Measurements from ENCODE around the gene HSFX1. TPM values are rescaled to one million over a fixed set of nuclear protein-coding genes. Genes with fewer than 3 reads are reported as not detected.
"Not testable (repeated sequence)": the region's sequence is repeated elsewhere in the genome, so short reads cannot be mapped to it uniquely, and the experiment has no call there.

Gene HSFX1
- total RNA-seq (2014; rRNA removed; shearing (Covaris generic)), result 0.11 and 0.76 TPM in 2 replicates

GRCh38 chrX:149773768-149774167 lies at the start of gene HSFX1:
Gene HSFX1 (plus strand): TSS chrX:149774068. CDS start chrX:149774682, 614 bp downstream.
- not testable (repeated sequence) for DNase-seq; H3K36me3 ChIP-seq (replicated peaks; ENCODE audit: control insufficient read depth, insufficient read depth, low read length); H3K27me3 ChIP-seq (ENCODE audit: control insufficient read depth, insufficient read depth, low read length); H3K4me3 ChIP-seq (ENCODE audit: insufficient read depth, low read depth, low read length)

GRCh38 chrX:149727308-149727707 lies 46.6 kb upstream of the HSFX1 start:
- H3K4me3 ChIP-seq (ENCODE audit: insufficient read depth, low read depth, low read length); DNase-seq; H3K27me3 ChIP-seq (ENCODE audit: control insufficient read depth, insufficient read depth, low read length); H3K36me3 ChIP-seq (replicated peaks; ENCODE audit: control insufficient read depth, insufficient read depth, low read length): not testable (repeated sequence)

GRCh38 chrX:149742269-149742668 lies 31.6 kb upstream of the HSFX1 start:
- H3K4me3 ChIP-seq (ENCODE audit: insufficient read depth, low read depth, low read length); H3K27me3 ChIP-seq (ENCODE audit: control insufficient read depth, insufficient read depth, low read length); H3K36me3 ChIP-seq (replicated peaks; ENCODE audit: control insufficient read depth, insufficient read depth, low read length); DNase-seq: not testable (repeated sequence)

- H3K27me3 ChIP-seq (ENCODE audit: control insufficient read depth, insufficient read depth, low read length); DNase-seq; H3K4me3 ChIP-seq (ENCODE audit: insufficient read depth, low read depth, low read length); H3K36me3 ChIP-seq (replicated peaks; ENCODE audit: control insufficient read depth, insufficient read depth, low read length): not testable (repeated sequence)
These were observed 27.4 kb upstream of the HSFX1 start for GRCh38 chrX:149746390-149747007.

GRCh38 chrX:149757206-149758067 lies 16.4 kb upstream of the HSFX1 start:
- no peak for DNase-seq
- Histone ChIP-seq H3K36me3 (replicated peaks; ENCODE audit: control insufficient read depth, insufficient read depth, low read length) (no peaks in the 10 kb centered on the region), H3K4me3 (ENCODE audit: insufficient read depth, low read depth, low read length) (no peak overlapping the region), H3K27me3 (ENCODE audit: control insufficient read depth, insufficient read depth, low read length) (no peaks in the 10 kb centered on the region; the same call in 1 of the 2 replicates)

GRCh38 chrX:149758068-149758714 lies 15.7 kb upstream of the HSFX1 start:
- no peak overlapping the region for H3K4me3 ChIP-seq (ENCODE audit: insufficient read depth, low read depth, low read length)
- H3K27me3 ChIP-seq (ENCODE audit: control insufficient read depth, insufficient read depth, low read length), result no peaks in the 10 kb centered on the region; the same call in 1 of the 2 replicates
- H3K36me3 ChIP-seq (replicated peaks; ENCODE audit: control insufficient read depth, insufficient read depth, low read length), result no peaks in the 10 kb centered on the region
- no peak for DNase-seq

- H3K27me3 ChIP-seq (ENCODE audit: control insufficient read depth, insufficient read depth, low read length), result not testable (repeated sequence)
These were observed 15.2 kb upstream of the HSFX1 start for GRCh38 chrX:149758715-149759078.

GRCh38 chrX:149759824-149760223 lies 14.0 kb upstream of the HSFX1 start:
- no peak for DNase-seq
- H3K4me3 ChIP-seq (ENCODE audit: insufficient read depth, low read depth, low read length), result no peak overlapping the region
- H3K36me3 ChIP-seq (replicated peaks; ENCODE audit: control insufficient read depth, insufficient read depth, low read length), result no peaks in the 10 kb centered on the region
- no peaks in the 10 kb centered on the region; the same call in 1 of the 2 replicates for H3K27me3 ChIP-seq (ENCODE audit: control insufficient read depth, insufficient read depth, low read length)

More at GRCh38 chrX:149758715-149759078, 15.2 kb upstream of the HSFX1 start:
- H3K36me3 ChIP-seq (replicated peaks; ENCODE audit: control insufficient read depth, insufficient read depth, low read length); DNase-seq; H3K4me3 ChIP-seq (ENCODE audit: insufficient read depth, low read depth, low read length): not testable (repeated sequence)

- Histone ChIP-seq H3K27me3 (ENCODE audit: control insufficient read depth, insufficient read depth, low read length) (no peaks in the 10 kb centered on the region), H3K36me3 (replicated peaks; ENCODE audit: control insufficient read depth, insufficient read depth, low read length) (no peaks in the 10 kb centered on the region), H3K4me3 (ENCODE audit: insufficient read depth, low read depth, low read length) (no peak overlapping the region)
- DNase-seq, result no peak
These were observed 12.9 kb upstream of the HSFX1 start for GRCh38 chrX:149760965-149761364.

- H3K27me3 ChIP-seq (ENCODE audit: control insufficient read depth, insufficient read depth, low read length); H3K36me3 ChIP-seq (replicated peaks; ENCODE audit: control insufficient read depth, insufficient read depth, low read length); H3K4me3 ChIP-seq (ENCODE audit: insufficient read depth, low read depth, low read length); DNase-seq: not testable (repeated sequence)
These were observed 11.8 kb upstream of the HSFX1 start for GRCh38 chrX:149761858-149762674.

GRCh38 chrX:149762696-149763614 lies 10.9 kb upstream of the HSFX1 start:
- Histone ChIP-seq H3K36me3 (replicated peaks; ENCODE audit: control insufficient read depth, insufficient read depth, low read length) (no peaks in the 10 kb centered on the region), H3K27me3 (ENCODE audit: control insufficient read depth, insufficient read depth, low read length) (no peaks in the 10 kb centered on the region), H3K4me3 (ENCODE audit: insufficient read depth, low read depth, low read length) (no peak overlapping the region)
- no peak for DNase-seq

GRCh38 chrX:149770344-149770743 lies 3.5 kb upstream of the HSFX1 start:
- not testable (repeated sequence) for H3K27me3 ChIP-seq (ENCODE audit: control insufficient read depth, insufficient read depth, low read length); DNase-seq; H3K4me3 ChIP-seq (ENCODE audit: insufficient read depth, low read depth, low read length); H3K36me3 ChIP-seq (replicated peaks; ENCODE audit: control insufficient read depth, insufficient read depth, low read length)

GRCh38 chrX:149773026-149773425 lies 842 bp upstream of the HSFX1 start:
- not testable (repeated sequence) for H3K4me3 ChIP-seq (ENCODE audit: insufficient read depth, low read depth, low read length); DNase-seq; H3K27me3 ChIP-seq (ENCODE audit: control insufficient read depth, insufficient read depth, low read length); H3K36me3 ChIP-seq (replicated peaks; ENCODE audit: control insufficient read depth, insufficient read depth, low read length)

All from H7 (cell line).